Nucleus accumbens (tissue), 56 donors: ENCODE data around the gene GFRA4.

ENCODE experiments used
- DNase-seq, 56 donors: peaks; one replicate each; lab custom pipeline; 2025; lab: John Stamatoyannopoulos, UW

GFRA4 gene

GRCh38 chr20:3696745-3697587, 33.8 kb upstream of the GFRA4 start:
- DNase-seq, result no peak

DNA sequence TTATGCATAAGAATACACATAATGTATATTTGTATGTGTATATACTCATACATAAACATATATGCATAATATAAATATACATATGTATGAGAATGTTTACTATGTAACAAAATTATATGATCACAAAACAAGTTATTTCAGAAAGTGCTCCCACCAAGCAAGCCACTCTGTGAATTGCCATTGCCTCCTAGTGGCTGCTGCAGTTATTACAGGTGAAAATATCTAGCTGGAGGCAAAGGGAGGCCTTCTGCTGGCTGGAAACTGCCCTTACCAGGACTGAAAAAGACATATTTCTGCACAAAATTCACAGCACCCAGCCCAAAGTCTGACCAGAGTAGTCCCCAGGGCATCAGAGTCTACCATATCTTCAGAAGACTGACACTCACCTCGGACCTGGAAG, 33.0 kb upstream of the GFRA4 start:
- no peak for DNase-seq

DNA sequence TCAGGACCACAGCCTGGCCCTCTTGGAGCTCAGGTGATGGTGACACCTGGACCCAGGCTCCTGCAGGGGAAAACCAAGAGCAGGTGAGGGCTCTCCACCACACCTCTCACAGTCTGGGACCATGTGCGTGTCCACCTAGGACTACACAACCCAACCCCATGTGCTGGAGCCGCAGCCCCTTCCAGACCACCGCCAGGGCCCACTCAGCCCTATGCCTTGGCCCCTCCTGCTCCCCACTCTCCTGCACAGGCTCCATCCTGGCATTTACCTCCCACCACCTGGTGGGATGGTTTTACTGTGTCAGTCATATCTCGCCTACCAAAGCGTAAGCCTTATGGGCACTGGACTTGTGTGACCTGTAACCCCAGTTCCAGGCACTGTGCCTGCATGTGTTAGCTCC, 31.7 kb upstream of the GFRA4 start:
- no peak for DNase-seq

GRCh38 chr20:3693376-3693775, 30.2 kb upstream of the GFRA4 start:
- DNase-seq, result no peak

- no peak for DNase-seq
Measured at GRCh38 chr20:3692706-3693294, 29.6 kb upstream of the GFRA4 start.

DNA sequence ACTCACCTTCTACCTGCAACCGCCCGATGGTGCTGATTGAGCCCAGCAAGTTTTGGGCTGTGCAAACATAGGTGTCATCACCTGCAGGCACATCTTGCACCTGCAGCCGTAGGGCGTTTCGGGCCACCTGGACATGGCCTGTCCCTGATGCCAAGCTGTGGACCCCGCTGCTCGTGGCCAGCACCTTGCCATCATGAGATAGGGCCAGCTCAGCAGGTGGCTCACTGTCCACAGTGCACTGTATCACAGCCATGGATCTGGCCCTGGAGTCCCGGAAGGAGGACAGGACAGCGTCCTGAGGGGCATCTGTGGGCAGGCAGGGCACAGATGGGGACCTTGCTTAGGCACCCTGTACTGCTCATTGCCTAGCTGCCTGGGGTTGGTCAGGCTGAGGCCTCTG, 28.7 kb upstream of the GFRA4 start:
- no peak for DNase-seq

- DNase-seq, result no peak
Measured at GRCh38 chr20:3691306-3691705, 28.1 kb upstream of the GFRA4 start.

- no peak for DNase-seq
Measured at GRCh38 chr20:3690413-3690812, 27.2 kb upstream of the GFRA4 start.

DNA sequence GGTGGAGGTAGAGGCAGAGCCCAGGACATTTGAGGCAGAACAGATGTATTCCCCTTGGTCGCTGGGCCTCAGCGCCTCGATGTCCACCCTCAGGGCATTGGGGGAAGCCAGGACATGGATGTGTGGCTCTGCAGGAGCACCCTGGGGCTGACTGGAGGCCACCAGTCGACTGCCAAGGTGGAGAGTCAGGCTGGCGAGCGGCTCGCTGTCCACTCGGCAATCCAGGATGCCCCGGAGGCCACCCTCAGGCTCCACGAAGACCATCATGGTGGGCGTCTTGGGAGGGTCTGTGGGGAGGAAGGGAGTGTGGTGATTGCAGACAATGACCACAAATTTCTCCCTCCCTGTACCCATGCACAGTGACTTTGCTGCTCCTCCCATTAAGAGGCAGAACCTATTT, 26.8 kb upstream of the GFRA4 start:
- no peak for DNase-seq

DNA sequence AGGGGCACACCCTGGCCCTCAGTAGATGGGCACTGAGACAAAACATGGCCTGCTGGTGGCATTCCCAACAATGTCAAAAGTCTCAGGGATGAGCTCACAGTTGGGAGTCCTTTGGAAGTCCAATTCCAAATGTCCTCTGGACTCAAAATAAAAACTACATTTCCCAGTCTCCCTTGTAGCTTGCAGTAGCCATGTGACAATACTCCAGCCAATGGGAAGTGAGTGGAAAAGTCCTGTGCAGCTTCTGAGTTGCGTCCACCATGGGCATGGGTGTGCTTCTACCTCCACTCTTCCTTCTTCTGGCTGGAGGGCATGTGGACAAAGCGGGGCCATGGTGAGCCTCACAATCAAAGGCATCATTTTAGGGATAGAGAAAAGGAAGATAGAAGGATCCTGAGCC, 24.5 kb upstream of the GFRA4 start:
- DNase-seq, result peak in 5 of 56 donors; percentile 13 to 41 (median 36)

DNA sequence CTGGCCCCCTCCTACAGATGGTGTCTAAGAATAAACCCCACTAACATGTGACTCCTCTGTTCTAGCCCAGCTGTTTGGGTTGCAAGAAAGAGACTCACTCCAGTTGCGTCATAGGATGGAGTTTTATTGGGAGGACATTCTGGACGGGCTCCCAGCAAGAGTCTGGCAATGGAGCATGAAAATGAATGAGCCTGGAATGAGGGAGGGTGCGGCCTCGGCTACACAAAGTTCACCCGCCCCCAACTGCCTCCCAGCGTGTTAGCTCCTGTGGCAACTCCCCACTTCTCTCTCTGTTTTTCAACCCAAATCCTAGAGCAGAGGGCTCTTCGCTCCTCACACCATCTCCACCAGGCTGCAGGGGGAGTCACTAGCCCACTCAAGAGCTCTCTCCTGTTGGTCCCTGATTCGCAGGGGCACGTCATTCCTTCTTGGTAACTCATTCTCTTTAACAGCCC, 23.7 kb upstream of the GFRA4 start:
- DNase-seq, result peak in 44 of 56 donors; percentile 2 to 77 (median 40)

DNA sequence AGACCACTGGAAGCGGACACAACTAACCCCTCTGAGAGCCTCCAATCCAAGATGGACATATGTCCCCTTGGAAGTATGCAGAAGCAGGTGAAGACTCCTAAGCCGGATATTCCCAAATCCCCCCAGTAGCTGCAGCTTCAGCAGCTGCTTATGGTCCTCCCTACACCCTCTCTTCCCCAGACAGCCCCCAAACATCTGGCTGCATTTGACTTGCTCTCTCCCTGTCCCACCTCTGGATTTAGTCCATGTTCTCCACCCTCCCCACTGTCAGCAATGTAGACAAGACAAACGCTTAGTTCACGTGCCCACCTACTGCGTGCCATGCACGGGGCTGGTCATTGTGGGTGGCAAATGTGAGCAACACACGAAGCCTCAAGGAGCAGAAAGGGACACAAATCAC, 23.2 kb upstream of the GFRA4 start:
- DNase-seq, result no peak

DNA sequence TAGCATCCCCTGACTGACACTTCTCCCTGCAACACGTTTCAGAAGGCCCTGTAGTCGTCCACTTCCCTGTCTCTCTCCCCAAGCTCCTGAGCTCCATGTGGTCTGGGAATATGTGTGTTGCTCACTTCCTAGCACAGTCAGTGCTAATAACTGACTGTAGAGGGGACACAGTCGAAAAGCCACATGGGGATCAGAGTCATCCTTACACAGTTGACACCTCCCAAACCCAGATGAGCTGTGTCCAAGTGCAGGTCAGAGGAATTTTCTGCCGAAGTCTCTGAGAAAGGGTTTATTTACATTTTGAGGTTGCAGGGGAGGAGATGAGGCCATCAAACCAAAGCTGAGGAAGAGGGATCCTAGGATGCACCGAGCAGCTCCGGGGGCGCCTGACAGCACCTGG, 22.1 kb upstream of the GFRA4 start:
- no peak for DNase-seq

GRCh38 chr20:3681931-3682781, 19.0 kb upstream of the GFRA4 start, which contains the start of gene ADAM33:
Gene ADAM33 (minus strand): TSS chr20:3682010. CDS start chr20:3682004, 6 bp downstream.
- DNase-seq, result peak in 2 of 56 donors; percentile 16 to 52

DNA sequence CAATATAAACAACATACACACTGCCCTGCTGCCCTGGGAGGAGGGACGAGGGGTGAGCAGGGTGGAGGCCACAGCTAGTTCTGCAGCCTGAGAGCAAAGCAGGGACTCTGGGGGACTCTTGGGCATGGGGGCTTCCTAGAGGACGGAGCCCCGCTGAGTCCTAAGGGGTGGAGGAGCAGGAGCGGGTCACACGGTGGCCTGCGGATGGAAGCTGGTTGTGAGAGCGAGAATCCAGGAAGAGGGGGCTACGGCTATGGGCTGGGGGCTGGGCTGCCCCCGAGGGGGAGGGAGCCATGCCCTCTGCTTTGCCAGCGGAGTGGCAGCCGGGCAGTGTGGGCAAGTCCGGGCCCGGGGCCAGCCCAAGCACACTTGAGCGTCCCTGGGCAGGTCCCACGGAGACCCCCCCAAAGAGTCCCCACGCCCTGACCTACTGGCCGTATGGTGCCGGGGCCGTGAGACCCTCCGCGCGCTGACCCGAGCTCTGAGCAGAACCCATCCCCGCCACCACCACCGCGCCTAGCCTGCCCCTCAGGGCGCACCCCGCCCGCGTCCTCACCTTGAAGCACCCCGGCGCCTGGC, 18.2 kb upstream of the GFRA4 start:
- DNase-seq, result peak in 2 of 56 donors; percentile 16 to 52

- no peak for DNase-seq
Measured at GRCh38 chr20:3680701-3681351, 17.6 kb upstream of the GFRA4 start.

GRCh38 chr20:3679749-3680700, 16.8 kb upstream of the GFRA4 start:
- peak in 1 of 56 donors; percentile 16 for DNase-seq

- no peak for DNase-seq
Measured at GRCh38 chr20:3678856-3679720, 15.9 kb upstream of the GFRA4 start.
